T-cell (primary cell): ENCODE results near the gene SRSF5. TPM values are rescaled to one million over a fixed set of nuclear protein-coding genes. Genes with fewer than 3 reads are reported as not detected.

Experiments used
- ATAC-seq, 4 experiments: fragments of 200-7000 bp in 3 of 4; fragments of 150-1000 bp in 1 of 4; cut with Tn5 transposase; replicated peaks in 1 of 4; 1 replicate in 3 of 4; 2 replicates in 1 of 4; pipeline ENCODE4 v1.10.0; 2021; ENCODE audit warnings: moderate library complexity in 3 of 4, mild to moderate bottlenecking in 2 of 4, moderate number of reproducible peaks in 1 of 4
- CTCF ChIA-PET, 2 donors: fragments of 300-600 bp; sonication (Branson Sonifier 250); formaldehyde crosslinking; loops; one replicate each; lab custom pipeline; 2022; ENCODE audit warnings: antibody characterized with exemption in 2 of 2; lab: Charles Lee
- POLR2A ChIA-PET, 2 donors: fragments of 300-600 bp; sonication (Branson Sonifier 250); formaldehyde crosslinking; loops; one replicate each; lab custom pipeline; 2022; ENCODE audit warnings: antibody characterized with exemption in 2 of 2; lab: Charles Lee
- DNase-seq, 35 experiments: peaks; one replicate each; pipeline versions ENCODE4 v3.0.0 to v3.0.0-alpha.2; 2013 to 2023
- H3K27ac ChIP-seq: one replicate; pipeline ENCODE4 v1.5.1; 2013; ENCODE audit warnings: low read length
- H3K27me3 ChIP-seq, 2 experiments: replicated peaks in 1 of 2; 1 replicate in 1 of 2; 2 replicates in 1 of 2; pipeline versions ENCODE4 v1.6.1 to v1.7.0; 2013; ENCODE audit warnings: low read length in 1 of 2, mixed read lengths in 1 of 2; ENCODE audit not compliant: control insufficient read depth in 2 of 2, insufficient read depth in 2 of 2; ENCODE audit errors: extremely low read depth in 1 of 2
- H3K36me3 ChIP-seq, 2 donors: 1 replicate in 1 of 2; 2 replicates in 1 of 2; pipeline versions ENCODE4 v1.6.1 to v1.7.0; 2013; ENCODE audit warnings: low read length in 1 of 2; ENCODE audit not compliant: control insufficient read depth in 2 of 2, insufficient read depth in 1 of 2; ENCODE audit errors: extremely low read depth in 1 of 2
- H3K4me1 ChIP-seq, 2 experiments: 1 replicate in 1 of 2; 2 replicates in 1 of 2; pipeline versions ENCODE4 v1.6.1 to v1.7.0; 2013; ENCODE audit warnings: low read length in 2 of 2, mixed read lengths in 1 of 2; ENCODE audit not compliant: insufficient read depth in 2 of 2, control insufficient read depth in 1 of 2; ENCODE audit errors: extremely low read depth in 1 of 2
- H3K4me3 ChIP-seq, 2 donors: 1 replicate in 1 of 2; 2 replicates in 1 of 2; pipeline versions ENCODE4 v1.5.1 to v1.7.0; 2013; ENCODE audit warnings: mild to moderate bottlenecking in 2 of 2, low read length in 1 of 2, moderate library complexity in 1 of 2; ENCODE audit not compliant: control insufficient read depth in 1 of 2; ENCODE audit errors: extremely low read depth in 1 of 2
- H3K9me3 ChIP-seq: 2 replicates; pipeline ENCODE4 v1.7.0; 2013
- H3K27ac Mint-ChIP-seq, 2 donors: one replicate each; pipeline ENCODE4 v1.8.0; 2020 to 2021; ENCODE audit warnings: mild to moderate bottlenecking in 2 of 2, mixed read lengths in 2 of 2
- H3K27me3 Mint-ChIP-seq, 2 donors: one replicate each; pipeline ENCODE4 v1.8.0; 2021 to 2022; ENCODE audit warnings: mixed read lengths in 2 of 2
- H3K36me3 Mint-ChIP-seq: one replicate; pipeline ENCODE4 v1.8.0; 2021; ENCODE audit warnings: mixed read lengths
- H3K4me1 Mint-ChIP-seq, 3 donors: one replicate each; pipeline ENCODE4 v1.8.0; 2020 to 2022; ENCODE audit warnings: mixed read lengths in 3 of 3, mild to moderate bottlenecking in 1 of 3
- H3K4me3 Mint-ChIP-seq, 3 donors: one replicate each; pipeline ENCODE4 v1.8.0; 2020 to 2022; ENCODE audit warnings: mild to moderate bottlenecking in 3 of 3, mixed read lengths in 3 of 3, moderate library complexity in 3 of 3
- H3K9me3 Mint-ChIP-seq, 3 donors: one replicate each; pipeline ENCODE4 v1.8.0; 2020 to 2022; ENCODE audit warnings: mixed read lengths in 3 of 3
- WGBS: methylation state at CpG from one replicate; pipeline ENCODE4 v1.1.5; 2013; ENCODE audit warnings: missing lambda C conversion rate; ENCODE audit not compliant: insufficient coverage; 5-methylcytosine and 5-hydroxymethylcytosine counted together
- total RNA-seq, 35 experiments: library from RNA in 6 of 35; stranded (reverse) in 6 of 35; fragments of 120-200 nt in 1 of 35; gene quantifications; one replicate each; pipeline versions ENCODE4 v1.2.1 to v1.2.4 and lab custom pipeline; 2013 to 2026

SRSF5 gene
- total RNA-seq, 5 donors from 2014 or later (not counting 1 experiment from before 2014, with no cell fraction given), result 788 to 1,543 (median 848) TPM

- DNase-seq, result no peak
- Histone ChIP-seq H3K4me1 (peaks cover 0 to 5% of the 10 kb centered on the region in 2 experiments), H3K4me3 (no peak overlapping the region), H3K27ac (no peak overlapping the region), H3K36me3 (no peaks in the 10 kb centered on the region), H3K9me3 (no peaks in the 10 kb centered on the region), H3K27me3 (peaks cover 0 to 23% of the 10 kb centered on the region in 2 experiments)
- ChIA-PET POLR2A (no interaction called here), CTCF (no interaction called here)
- Mint-ChIP-seq H3K27ac (no peak overlapping the region), H3K9me3 (no peaks in the 10 kb centered on the region), H3K4me1 (peaks cover 3 to 5% (median 4%) of the 10 kb centered on the region in 3 donors), H3K4me3 (no peak overlapping the region), H3K27me3 (peaks cover 0 to 3% of the 10 kb centered on the region in 2 donors), H3K36me3 (no peaks in the 10 kb centered on the region)
- no peak for ATAC-seq
- no CpG with 5 or more reads among the region's 2 CpGs for WGBS
Measured at GRCh38 chr14:69820991-69821390, 54.0 kb downstream of the SRSF5 start.

Other genes starting within 250 kb of the SRSF5 start
- not detected for gene CCDC177, start 192.3 kb upstream of the SRSF5 start, total RNA-seq
- gene SUSD6, start 155.5 kb upstream of the SRSF5 start, total RNA-seq, result 10 to 100 TPM; 53.5 to 75.5 (median 60.4) TPM
- under 1 TPM in 1 of 5 donors, not detected in 4; 0.13 TPM for gene SLC10A1, start 30.1 kb downstream of the SRSF5 start, total RNA-seq
- not detected for gene SMOC1, start 112.3 kb downstream of the SRSF5 start, total RNA-seq